ENCODE data around the gene ZNF208. TPM values are rescaled to one million over a fixed set of nuclear protein-coding genes. Genes with fewer than 3 reads are reported as not detected.

The ZNF208 gene
- total RNA-seq, 1 experiment from 2014 or later: not detected

DNA sequence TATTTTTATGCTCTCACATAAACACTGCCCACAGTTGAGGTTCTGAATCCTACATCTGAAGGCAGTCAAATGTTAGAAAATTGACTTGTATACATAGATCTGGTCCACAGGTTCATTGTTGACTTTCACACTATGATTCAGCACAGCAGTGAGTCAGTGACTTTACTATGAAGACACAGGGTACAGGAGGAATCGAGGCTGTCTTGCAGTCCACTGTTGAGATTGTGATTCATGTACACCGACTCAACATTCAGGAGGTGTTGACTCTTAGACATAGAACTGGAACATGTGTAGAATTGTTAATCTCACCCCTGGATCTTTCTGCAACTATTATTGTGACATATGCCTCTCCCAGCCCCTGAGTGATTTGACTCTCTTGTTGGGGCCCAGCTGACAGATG lies 100.4 kb downstream of the ZNF208 start:
- Mint-ChIP-seq H3K9me3 (peaks cover 91% of the 10 kb centered on the region), H3K27ac (no peak overlapping the region), H3K4me1 (no peaks in the 10 kb centered on the region), H3K36me3 (peaks cover 81% of the 10 kb centered on the region), H3K4me3 (no peak overlapping the region), H3K27me3 (ENCODE audit: low read depth) (peaks cover 11% of the 10 kb centered on the region)
- ATAC-seq: no peak
- DNase-seq (ENCODE audit: low spot score): no peak
- POLR2A ChIA-PET: no interaction called here
- CTCF ChIA-PET: no interaction called here
- TF ChIP-seq ZBTB21 (CRISPR knock-in tag; IDR thresholded peaks at IDR 0.05; ENCODE audit: borderline replicate concordance) (no peak), EMX1 (CRISPR knock-in tag; IDR thresholded peaks at IDR 0.05) (no peak), NR2C2 (CRISPR knock-in tag; IDR thresholded peaks at IDR 0.05) (no peak), MXD4 (CRISPR knock-in tag; IDR thresholded peaks at IDR 0.05; ENCODE audit: borderline replicate concordance) (no peak), MAX (CRISPR knock-in tag; IDR thresholded peaks at IDR 0.05) (no peak), RORB (CRISPR knock-in tag; IDR thresholded peaks at IDR 0.05) (no peak), ZNF425 (CRISPR knock-in tag; conservative IDR thresholded peaks at IDR 0.05) (no peak), NR1H2 (CRISPR knock-in tag; IDR thresholded peaks at IDR 0.05) (no peak), CDX4 (CRISPR knock-in tag; IDR thresholded peaks at IDR 0.05; ENCODE audit: borderline replicate concordance) (no peak), ESRRA (CRISPR knock-in tag; IDR thresholded peaks at IDR 0.05; ENCODE audit: borderline replicate concordance) (no peak), GTF2I (CRISPR knock-in tag; conservative IDR thresholded peaks at IDR 0.05) (no peak), KAT7 (CRISPR knock-in tag; IDR thresholded peaks at IDR 0.05; ENCODE audit: borderline replicate concordance) (no peak), FOXK1 (CRISPR knock-in tag; IDR thresholded peaks at IDR 0.05) (no peak), MYBL2 (CRISPR knock-in tag; IDR thresholded peaks at IDR 0.05) (no peak), ZNF281 (CRISPR knock-in tag; IDR thresholded peaks at IDR 0.05) (no peak)
- TF ChIP-seq, protein P1, sequence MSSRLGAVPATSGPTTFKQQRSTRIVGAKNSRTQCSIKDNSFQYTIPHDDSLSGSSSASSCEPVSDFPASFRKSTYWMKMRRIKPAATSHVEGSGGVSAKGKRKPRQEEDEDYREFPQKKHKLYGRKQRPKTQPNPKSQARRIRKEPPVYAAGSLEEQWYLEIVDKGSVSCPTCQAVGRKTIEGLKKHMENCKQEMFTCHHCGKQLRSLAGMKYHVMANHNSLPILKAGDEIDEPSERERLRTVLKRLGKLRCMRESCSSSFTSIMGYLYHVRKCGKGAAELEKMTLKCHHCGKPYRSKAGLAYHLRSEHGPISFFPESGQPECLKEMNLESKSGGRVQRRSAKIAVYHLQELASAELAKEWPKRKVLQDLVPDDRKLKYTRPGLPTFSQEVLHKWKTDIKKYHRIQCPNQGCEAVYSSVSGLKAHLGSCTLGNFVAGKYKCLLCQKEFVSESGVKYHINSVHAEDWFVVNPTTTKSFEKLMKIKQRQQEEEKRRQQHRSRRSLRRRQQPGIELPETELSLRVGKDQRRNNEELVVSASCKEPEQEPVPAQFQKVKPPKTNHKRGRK (CRISPR knock-in tag; IDR thresholded peaks at IDR 0.05; ENCODE audit: borderline replicate concordance): no peak

DNA sequence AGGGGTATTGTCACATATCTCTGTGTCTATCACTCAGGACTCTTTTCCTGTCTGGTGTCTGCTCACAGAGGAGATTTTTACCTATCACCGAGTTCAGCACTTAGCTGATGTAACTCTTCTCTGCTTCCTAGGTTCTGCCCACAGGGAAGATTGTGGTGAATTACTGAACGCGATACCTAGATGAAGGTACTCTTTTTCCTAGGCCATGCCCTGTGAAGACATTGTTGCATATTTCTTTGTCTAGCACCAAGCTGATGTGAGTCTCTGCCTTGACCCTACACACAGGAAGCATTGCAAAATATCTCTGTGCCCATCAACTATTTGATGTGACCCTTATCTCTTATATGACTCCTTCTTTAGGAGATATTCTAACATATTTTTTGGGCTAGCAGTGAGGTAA lies 102.7 kb downstream of the ZNF208 start:
- H3K4me1 Mint-ChIP-seq: no peaks in the 10 kb centered on the region
- H3K4me3 Mint-ChIP-seq: no peak overlapping the region
- ATAC-seq: no peak
- no peak for DNase-seq (ENCODE audit: low spot score)
- peaks cover 92% of the 10 kb centered on the region for H3K36me3 Mint-ChIP-seq
- no peak overlapping the region for H3K27ac Mint-ChIP-seq
- H3K27me3 Mint-ChIP-seq (ENCODE audit: low read depth): peaks cover 19% of the 10 kb centered on the region
- CTCF ChIA-PET: no interaction called here
- peaks cover 90% of the 10 kb centered on the region for H3K9me3 Mint-ChIP-seq
- POLR2A ChIA-PET: no interaction called here
- TF ChIP-seq KAT7 (CRISPR knock-in tag; IDR thresholded peaks at IDR 0.05; ENCODE audit: borderline replicate concordance): no peak
- TF ChIP-seq FOXP4 (CRISPR knock-in tag; IDR thresholded peaks at IDR 0.05): no peak
- TF ChIP-seq ELF4 (CRISPR knock-in tag; IDR thresholded peaks at IDR 0.05; ENCODE audit: low read depth): no peak
- TF ChIP-seq ZNF138 (CRISPR knock-in tag; conservative IDR thresholded peaks at IDR 0.05): no peak

All from WTC11 (cell line).